Fibroblast of skin of left biceps (primary cell): ENCODE measurements around the gene TBC1D24.

Source experiments
- DNase-seq, 2 experiments: peaks; one replicate each; pipeline ENCODE4 v3.0.0-alpha.2; 2013; ENCODE audit warnings: low read depth in 2 of 2

TBC1D24 gene

DNA sequence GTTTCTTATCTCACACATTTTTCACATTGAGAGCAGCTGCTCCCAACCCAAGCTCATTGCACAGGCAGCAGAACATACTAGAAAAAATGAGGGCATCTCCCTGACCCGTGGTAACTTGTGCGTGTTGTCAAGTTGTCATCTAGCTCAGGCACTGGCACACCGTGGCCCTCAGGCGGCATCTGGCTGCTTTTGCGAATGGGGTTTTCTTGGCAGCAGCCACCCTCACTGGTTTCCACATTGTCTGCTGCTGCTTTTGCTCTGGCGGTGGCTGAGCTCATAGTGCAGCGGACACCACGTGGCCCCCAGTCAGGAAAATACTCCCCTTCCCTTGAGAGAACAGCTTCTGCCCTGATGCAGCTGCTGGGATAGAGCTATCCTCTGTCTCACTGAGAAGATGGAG lies 24.4 kb upstream of the TBC1D24 start:
- no peak for DNase-seq

- no peak for DNase-seq
Observed at GRCh38 chr16:2450975-2451381, 23.9 kb upstream of the TBC1D24 start.

- no peak for DNase-seq
Observed at GRCh38 chr16:2451851-2452320, 23.0 kb upstream of the TBC1D24 start.

GRCh38 chr16:2452650-2453049 lies 22.3 kb upstream of the TBC1D24 start:
- DNase-seq, result no peak

DNA sequence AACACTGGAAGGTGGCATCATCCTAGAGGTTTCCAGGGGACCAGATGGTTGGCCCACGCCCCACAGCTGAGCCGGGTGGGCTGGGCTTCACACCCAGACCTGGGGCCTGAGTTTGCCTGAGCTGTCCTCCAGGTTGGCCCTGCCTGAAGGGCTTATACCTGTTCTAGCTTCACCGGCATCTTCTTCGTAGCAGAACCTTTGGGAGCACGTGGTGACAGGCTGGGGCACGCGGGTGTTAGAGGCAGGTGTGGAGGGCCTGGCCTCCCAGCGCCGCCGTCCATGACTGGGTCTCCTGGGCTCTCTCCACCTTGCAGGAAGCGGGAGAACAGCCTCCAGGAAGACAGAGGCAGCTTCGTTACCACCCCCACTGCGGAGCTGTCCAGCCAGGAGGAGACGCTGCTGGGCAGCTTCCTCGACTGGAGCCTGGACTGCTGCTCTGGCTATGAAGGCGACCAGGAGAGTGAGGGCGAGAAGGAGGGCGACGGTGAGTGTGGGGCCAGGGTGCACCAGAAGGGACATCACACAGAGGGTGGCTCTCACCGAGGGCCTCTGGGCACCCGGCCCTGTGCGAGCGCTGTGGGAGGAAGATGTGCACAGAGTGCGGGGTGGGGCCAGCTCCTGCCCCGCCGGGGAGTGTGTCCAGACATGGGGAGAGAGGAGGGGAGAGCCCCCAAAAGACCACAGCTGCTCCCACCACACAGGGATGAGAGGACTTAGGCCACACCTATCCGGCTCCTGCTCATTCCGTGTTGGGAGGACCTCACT lies 19.7 kb upstream of the TBC1D24 start:
- no peak for DNase-seq

- DNase-seq, result no peak
Observed at GRCh38 chr16:2456551-2457153, 18.3 kb upstream of the TBC1D24 start.

GRCh38 chr16:2457267-2457666 lies 17.7 kb upstream of the TBC1D24 start:
- DNase-seq, result no peak

GRCh38 chr16:2457946-2458345 lies 17.0 kb upstream of the TBC1D24 start:
- DNase-seq, result no peak

GRCh38 chr16:2458887-2459646 lies 15.9 kb upstream of the TBC1D24 start:
- DNase-seq, result no peak

DNA sequence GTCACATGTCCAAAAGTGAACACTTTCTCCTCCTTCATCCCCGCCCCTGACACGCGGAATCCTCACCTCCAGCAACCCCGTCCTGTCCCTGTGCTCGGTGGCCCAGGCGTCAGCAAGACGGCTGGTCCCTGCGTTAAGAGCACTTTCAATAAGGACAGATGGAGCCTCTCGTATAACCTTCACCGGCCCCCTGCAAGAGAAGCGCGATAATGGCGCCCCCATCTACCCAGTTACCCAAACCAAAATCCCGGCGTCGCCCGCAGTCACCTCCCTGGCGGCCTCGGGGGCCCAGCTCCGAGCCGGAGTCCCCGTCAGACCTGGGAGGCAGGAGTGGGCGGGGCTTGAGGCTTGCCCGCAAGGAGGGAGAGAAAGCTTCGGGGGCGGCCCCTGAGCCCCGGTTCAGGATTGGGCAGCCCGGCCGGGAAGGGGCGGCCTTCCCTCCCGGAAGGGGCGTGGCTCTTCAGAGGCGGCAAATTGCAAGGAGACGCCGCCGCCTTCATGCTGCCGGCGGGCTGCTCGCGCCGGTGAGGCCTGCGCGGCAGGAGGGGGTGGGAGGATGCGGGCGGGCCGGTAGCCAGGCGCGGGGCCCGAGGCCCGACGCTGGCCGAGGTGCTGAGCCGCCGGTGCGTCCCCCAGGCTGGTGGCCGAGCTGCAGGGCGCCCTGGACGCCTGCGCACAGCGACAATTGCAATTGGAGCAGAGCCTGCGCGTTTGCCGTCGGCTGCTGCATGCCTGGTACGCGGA lies 15.1 kb upstream of the TBC1D24 start, which contains the start of gene TEDC2:
Gene TEDC2, plus strand, starts transcription at position 463 of the 744 bp plus-strand sequence. Its CDS starts 36 bp downstream, at position 499.
- DNase-seq, result peak; percentile 59 to 68

DNA sequence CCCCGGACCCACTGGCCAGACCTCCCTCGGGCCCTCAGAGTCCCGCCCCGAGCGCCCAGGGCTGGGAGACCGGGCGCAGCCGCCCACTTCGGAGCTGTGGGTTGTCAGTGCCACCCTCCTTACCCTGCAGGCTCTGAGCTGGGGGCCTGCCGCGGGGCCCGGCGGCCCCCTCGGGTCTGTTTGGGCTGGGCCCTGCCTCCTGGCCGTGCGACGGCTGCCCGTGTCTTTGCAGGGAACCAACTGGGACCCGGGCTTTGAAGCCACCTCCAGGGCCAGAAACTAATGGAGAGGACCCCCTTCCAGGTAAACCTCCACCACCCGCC lies 14.6 kb upstream of the TBC1D24 start:
- no peak for DNase-seq

- no peak for DNase-seq
Observed at GRCh38 chr16:2460916-2461315, 14.0 kb upstream of the TBC1D24 start.

DNA sequence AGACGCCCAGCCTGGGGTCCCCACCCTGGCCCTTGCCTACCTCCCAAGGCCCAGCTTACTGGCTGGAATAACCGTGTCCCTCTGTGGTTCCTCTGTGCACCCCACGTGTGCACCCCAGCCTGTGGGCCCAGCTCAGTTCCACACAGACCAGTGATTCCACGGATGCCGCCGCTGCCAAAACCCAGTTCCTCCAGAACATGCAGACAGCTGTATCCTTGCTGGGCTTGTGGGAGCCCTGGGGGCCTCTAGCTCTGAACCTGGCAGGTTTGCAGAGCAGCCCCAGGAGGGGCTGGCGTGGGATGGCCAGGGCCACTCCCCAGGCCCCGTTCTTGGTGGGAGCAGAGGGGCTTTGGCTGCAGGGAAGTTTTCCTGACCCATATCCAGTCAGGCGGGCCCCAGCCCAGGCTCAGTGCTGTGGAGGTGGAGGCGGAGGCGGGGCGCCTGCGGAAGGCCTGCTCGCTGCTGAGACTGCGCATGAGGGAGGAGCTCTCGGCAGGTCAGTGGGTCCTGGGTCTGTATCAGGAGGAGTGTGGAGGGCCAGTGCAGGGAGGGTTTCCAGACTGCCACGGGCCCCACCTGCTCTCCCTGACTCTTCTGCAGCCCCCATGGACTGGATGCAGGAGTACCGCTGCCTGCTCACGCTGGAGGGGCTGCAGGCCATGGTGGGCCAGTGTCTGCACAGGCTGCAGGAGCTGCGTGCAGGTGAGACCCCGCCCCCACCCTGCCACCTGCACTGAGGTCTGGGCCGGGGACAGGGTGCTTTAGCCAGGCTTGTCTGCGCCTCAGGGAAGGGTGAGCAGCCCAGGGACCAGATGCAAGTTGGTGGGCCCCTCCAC lies 12.7 kb upstream of the TBC1D24 start:
- no peak for DNase-seq

DNA sequence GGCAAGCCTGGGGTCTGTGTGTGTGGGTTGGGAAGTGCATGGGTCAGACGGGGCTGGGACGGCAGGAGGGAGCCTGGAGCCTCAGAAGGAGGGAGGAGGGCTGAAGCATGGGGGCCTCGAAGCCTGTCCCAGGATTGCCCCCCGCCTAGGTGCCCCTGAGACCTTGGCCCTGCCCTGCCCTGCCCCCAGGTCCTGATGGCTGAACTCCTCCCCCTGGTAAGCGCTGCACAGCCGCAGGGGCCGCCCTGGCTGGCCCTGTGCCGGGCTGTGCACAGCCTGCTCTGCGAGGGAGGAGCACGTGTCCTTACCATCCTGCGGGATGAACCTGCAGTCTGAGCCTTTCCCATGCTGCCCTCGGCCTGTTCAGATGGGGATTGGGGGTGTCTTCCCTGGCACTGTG lies 10.6 kb upstream of the TBC1D24 start:
- DNase-seq, result no peak

- DNase-seq, result no peak
Observed at GRCh38 chr16:2465653-2466415, 9.1 kb upstream of the TBC1D24 start.

DNA sequence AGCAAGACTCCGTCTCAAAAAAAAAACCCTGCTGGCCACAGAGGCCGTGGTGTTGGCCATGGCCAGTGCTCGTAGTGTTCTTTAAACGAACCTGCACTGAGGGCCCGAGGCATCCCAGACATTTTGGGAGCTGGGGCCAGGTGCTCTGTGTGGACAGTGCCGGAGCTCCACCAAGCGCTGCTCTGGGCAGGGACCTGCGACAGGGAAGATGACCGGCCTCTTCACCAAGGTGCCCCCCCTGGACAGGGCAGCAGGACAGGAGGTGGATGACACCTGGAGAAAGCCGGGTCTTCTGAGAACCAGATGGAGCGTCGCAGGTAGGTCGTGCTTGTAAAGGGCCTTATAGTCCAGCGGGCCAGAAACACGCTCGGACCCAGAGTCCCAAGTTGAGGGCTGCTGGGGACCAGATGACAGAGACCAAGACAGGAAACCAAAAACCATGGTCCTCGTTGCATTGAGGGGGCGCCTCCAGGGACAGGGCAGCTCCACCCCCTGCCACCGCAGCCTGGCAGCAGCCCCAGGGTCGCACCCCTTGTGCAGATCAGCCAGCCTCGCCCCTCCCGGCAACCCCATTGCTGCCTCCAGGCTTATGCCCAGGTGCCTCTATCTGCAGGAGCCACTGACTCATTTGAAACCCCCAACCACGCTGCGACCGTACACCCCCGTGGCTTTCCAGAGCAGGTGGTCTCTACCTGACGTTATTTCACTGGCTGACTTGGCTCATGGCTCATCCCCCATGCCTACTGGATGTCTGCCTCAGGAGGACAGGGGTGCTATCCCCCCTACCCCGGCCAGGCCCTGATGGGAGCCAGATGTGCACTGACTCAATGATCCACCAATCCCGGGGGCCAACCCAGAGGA lies 8.0 kb upstream of the TBC1D24 start:
- no peak for DNase-seq

DNA sequence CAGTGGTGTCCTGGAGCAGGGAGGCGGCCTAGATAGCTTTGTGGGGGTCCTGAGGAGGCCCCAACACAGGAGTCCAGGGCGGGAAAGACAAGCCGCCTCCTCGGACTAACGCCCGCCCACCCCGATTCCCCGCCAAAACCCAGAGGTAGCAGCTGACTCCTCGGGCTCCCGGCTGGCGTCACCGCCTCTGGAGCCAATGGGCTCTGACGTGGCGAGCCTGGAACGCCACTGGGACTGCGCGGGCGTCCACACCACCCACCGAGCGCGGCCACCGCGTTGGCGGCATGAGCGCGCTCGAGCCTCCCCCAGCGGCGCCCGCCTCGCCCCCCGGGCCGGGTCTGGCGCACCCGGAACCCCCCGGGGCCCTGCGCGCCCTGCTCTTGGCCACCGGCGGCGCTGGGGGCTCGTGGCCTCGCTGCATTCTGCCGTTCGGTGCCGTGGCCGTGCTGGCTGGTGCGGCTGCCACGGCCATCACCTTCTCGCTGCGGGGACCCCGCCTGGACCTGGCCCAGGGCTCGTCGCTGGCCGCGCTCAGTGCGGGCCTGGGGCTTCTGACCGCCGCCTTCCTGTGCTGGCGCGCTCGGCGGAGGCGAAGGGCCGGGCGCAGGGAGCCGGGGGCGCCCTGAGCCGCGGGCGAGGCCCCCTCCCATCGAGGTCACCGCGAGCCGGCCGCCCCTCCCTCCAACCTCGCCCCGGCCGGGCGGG lies 7.2 kb upstream of the TBC1D24 start:
- DNase-seq, result peak; percentile 36 to 37

DNA sequence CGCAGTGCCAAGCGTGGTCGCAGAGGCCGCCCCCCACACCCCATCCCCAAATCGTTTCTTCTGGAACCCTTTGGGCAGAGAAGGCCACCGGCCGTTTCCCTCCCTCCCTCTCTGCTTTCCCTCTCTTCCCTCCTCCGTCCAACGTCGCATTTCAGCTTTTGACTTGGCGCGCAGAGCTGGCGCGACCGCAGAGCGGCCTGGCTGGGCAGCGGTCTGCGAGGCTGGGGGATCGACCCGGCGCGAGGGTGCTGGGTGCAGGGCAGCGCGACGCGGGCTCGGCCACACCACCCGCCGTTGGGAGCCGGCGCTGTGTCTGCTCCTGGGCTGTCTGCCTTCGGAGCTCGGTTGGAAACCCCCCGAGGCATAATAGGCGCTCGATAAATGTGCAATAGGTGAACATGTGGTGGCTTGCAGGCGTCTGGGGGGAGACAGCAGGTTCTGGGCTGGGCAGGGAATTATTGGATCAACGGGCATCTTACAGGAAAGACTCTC lies 6.6 kb upstream of the TBC1D24 start:
- no peak for DNase-seq
